Nephron progenitor cell (in vitro differentiated cells): ENCODE measurements around the gene UBE3C.

Experiments used
- DNase-seq: peaks from one replicate; pipeline ENCODE4 v3.0.0; 2021
- H3K27ac Mint-ChIP-seq: 2 replicates; pipeline ENCODE4 v1.8.0; 2021; ENCODE audit warnings: mild to moderate bottlenecking, moderate library complexity, mixed read lengths
- H3K27me3 Mint-ChIP-seq: 2 replicates; pipeline ENCODE4 v1.8.0; 2021; ENCODE audit warnings: mild to moderate bottlenecking, low read depth, mixed read lengths; ENCODE audit not compliant: poor library complexity
- H3K36me3 Mint-ChIP-seq: 2 replicates; pipeline ENCODE4 v1.8.0; 2021; ENCODE audit warnings: low read depth, mixed read lengths
- H3K4me1 Mint-ChIP-seq: 2 replicates; pipeline ENCODE4 v1.8.0; 2021; ENCODE audit warnings: mixed read lengths
- H3K4me3 Mint-ChIP-seq: 2 replicates; pipeline ENCODE4 v1.8.0; 2021; ENCODE audit warnings: mild to moderate bottlenecking, moderate library complexity, mixed read lengths
- H3K9me3 Mint-ChIP-seq: 2 replicates; pipeline ENCODE4 v1.8.0; 2021; ENCODE audit warnings: mild to moderate bottlenecking, moderate library complexity, mixed read lengths
- CTCF ChIP-seq: fragments of 200-600 bp; sonication (generic); IDR thresholded peaks from 2 replicates; pipeline ENCODE4 v1.5.0; 2021; ENCODE audit warnings: antibody characterized with exemption

Gene UBE3C

GRCh38 chr7:157204134-157204533 is 65.4 kb downstream of the UBE3C start:
- Mint-ChIP-seq H3K4me1 (no peaks in the 10 kb centered on the region), H3K9me3 (no peaks in the 10 kb centered on the region), H3K36me3 (peaks cover 53% of the 10 kb centered on the region), H3K27me3 (no peaks in the 10 kb centered on the region), H3K4me3 (no peak overlapping the region), H3K27ac (no peak overlapping the region)
- no peak for DNase-seq
- TF ChIP-seq CTCF, result no peak

GRCh38 chr7:157205438-157205837 is 66.7 kb downstream of the UBE3C start:
- TF ChIP-seq CTCF, result no peak
- Mint-ChIP-seq H3K27ac (no peak overlapping the region), H3K36me3 (peaks cover 52% of the 10 kb centered on the region), H3K4me3 (no peak overlapping the region), H3K27me3 (no peaks in the 10 kb centered on the region), H3K9me3 (no peaks in the 10 kb centered on the region), H3K4me1 (no peaks in the 10 kb centered on the region)
- DNase-seq, result no peak

- no peaks in the 10 kb centered on the region for H3K27me3 Mint-ChIP-seq
- H3K4me3 Mint-ChIP-seq, result no peak overlapping the region
- DNase-seq, result no peak
- no peaks in the 10 kb centered on the region for H3K9me3 Mint-ChIP-seq
- no peak for TF ChIP-seq CTCF
- H3K27ac Mint-ChIP-seq, result no peak overlapping the region
- peaks cover 40% of the 10 kb centered on the region for H3K36me3 Mint-ChIP-seq
- H3K4me1 Mint-ChIP-seq, result no peaks in the 10 kb centered on the region
Measured at GRCh38 chr7:157208571-157209413, 70.1 kb downstream of the UBE3C start.

- no peaks in the 10 kb centered on the region for H3K9me3 Mint-ChIP-seq
- H3K27ac Mint-ChIP-seq, result no peak overlapping the region
- DNase-seq, result no peak
- no peaks in the 10 kb centered on the region for H3K27me3 Mint-ChIP-seq
- peaks cover 31% of the 10 kb centered on the region for H3K36me3 Mint-ChIP-seq
- H3K4me3 Mint-ChIP-seq, result no peak overlapping the region
- TF ChIP-seq CTCF, result no peak
- H3K4me1 Mint-ChIP-seq, result no peaks in the 10 kb centered on the region
Measured at GRCh38 chr7:157210682-157211081, 72.0 kb downstream of the UBE3C start.

- peaks cover 33% of the 10 kb centered on the region for H3K36me3 Mint-ChIP-seq
- H3K9me3 Mint-ChIP-seq, result no peaks in the 10 kb centered on the region
- peak overlapping the region; percentile 42 for H3K27ac Mint-ChIP-seq
- no peaks in the 10 kb centered on the region for H3K4me1 Mint-ChIP-seq
- no peak for DNase-seq
- TF ChIP-seq CTCF, result no peak
- H3K27me3 Mint-ChIP-seq, result no peaks in the 10 kb centered on the region
- H3K4me3 Mint-ChIP-seq, result no peak overlapping the region
Measured at GRCh38 chr7:157211690-157212089, 73.0 kb downstream of the UBE3C start.

- no peak for DNase-seq
- Mint-ChIP-seq H3K4me3 (no peak overlapping the region), H3K36me3 (peaks cover 31% of the 10 kb centered on the region), H3K27ac (no peak overlapping the region), H3K4me1 (no peaks in the 10 kb centered on the region), H3K9me3 (no peaks in the 10 kb centered on the region), H3K27me3 (no peaks in the 10 kb centered on the region)
- no peak for TF ChIP-seq CTCF
Measured at GRCh38 chr7:157219154-157219553, 80.4 kb downstream of the UBE3C start.
